CD8-positive, alpha-beta memory T cell (primary cell): ENCODE data around the gene C3orf20. TPM values are rescaled to one million over a fixed set of nuclear protein-coding genes. Genes with fewer than 3 reads are reported as not detected.

Experiments
- CTCF ChIA-PET: fragments of 350-600 bp; sonication (Branson Sonifier 250); formaldehyde crosslinking; loops from one replicate; lab custom pipeline; 2021; ENCODE audit warnings: antibody characterized with exemption; lab: Charles Lee
- POLR2A ChIA-PET: fragments of 350-600 bp; sonication (Branson Sonifier 250); formaldehyde crosslinking; loops from one replicate; lab custom pipeline; 2021; ENCODE audit warnings: antibody characterized with exemption; lab: Charles Lee
- DNase-seq, 5 donors: peaks; one replicate each; pipeline versions ENCODE4 v3.0.0 to v3.0.0-alpha.2; 2020 to 2022; ENCODE audit warnings: mixed read lengths in 1 of 5
- H3K27ac ChIP-seq: one replicate; pipeline ENCODE4 v1.7.0; 2013; ENCODE audit warnings: low read depth, mild to moderate bottlenecking, low read length, moderate library complexity
- H3K27me3 ChIP-seq: 2 replicates; pipeline ENCODE4 v1.7.0; 2013; ENCODE audit warnings: low read length, mild to moderate bottlenecking; ENCODE audit not compliant: insufficient read depth, poor library complexity, severe bottlenecking
- H3K36me3 ChIP-seq: 2 replicates; pipeline ENCODE4 v1.7.0; 2013; ENCODE audit warnings: mild to moderate bottlenecking, low read length, moderate library complexity; ENCODE audit not compliant: insufficient read depth
- H3K4me1 ChIP-seq: 2 replicates; pipeline ENCODE4 v1.7.0; 2013; ENCODE audit warnings: mild to moderate bottlenecking, low read length, moderate library complexity; ENCODE audit not compliant: insufficient read depth
- H3K4me3 ChIP-seq: 2 replicates; pipeline ENCODE4 v1.7.0; 2013; ENCODE audit warnings: mild to moderate bottlenecking, low read length
- H3K9me3 ChIP-seq: 2 replicates; pipeline ENCODE4 v1.7.0; 2013; ENCODE audit warnings: mild to moderate bottlenecking, low read length
- H3K27ac Mint-ChIP-seq, 8 donors: one replicate each; pipeline ENCODE4 v1.8.0; 2020 to 2021; ENCODE audit warnings: mixed read lengths in 8 of 8, mild to moderate bottlenecking in 6 of 8, inconsistent platforms in 3 of 8, moderate library complexity in 3 of 8
- H3K27me3 Mint-ChIP-seq, 2 donors: one replicate each; pipeline ENCODE4 v1.8.0; 2020 to 2021; ENCODE audit warnings: mixed read lengths in 2 of 2, mild to moderate bottlenecking in 1 of 2, moderate library complexity in 1 of 2
- H3K36me3 Mint-ChIP-seq, 3 donors: one replicate each; pipeline ENCODE4 v1.8.0; 2020 to 2021; ENCODE audit warnings: mixed read lengths in 3 of 3, inconsistent platforms in 1 of 3, mild to moderate bottlenecking in 1 of 3
- H3K4me1 Mint-ChIP-seq, 3 donors: one replicate each; pipeline ENCODE4 v1.8.0; 2020 to 2021; ENCODE audit warnings: mixed read lengths in 3 of 3, inconsistent platforms in 1 of 3, mild to moderate bottlenecking in 1 of 3
- H3K4me3 Mint-ChIP-seq, 7 donors: one replicate each; pipeline ENCODE4 v1.8.0; 2020 to 2021; ENCODE audit warnings: mixed read lengths in 7 of 7, mild to moderate bottlenecking in 6 of 7, moderate library complexity in 4 of 7, inconsistent platforms in 2 of 7
- H3K9me3 Mint-ChIP-seq, 5 donors: one replicate each; pipeline ENCODE4 v1.8.0; 2020 to 2022; ENCODE audit warnings: mixed read lengths in 5 of 5, mild to moderate bottlenecking in 3 of 5, moderate library complexity in 2 of 5, inconsistent platforms in 1 of 5
- polyA plus RNA-seq: library from polyadenylated mRNA; unstranded; fragments of 300-500 nt; fragmentation: Illumina TruSeq; gene quantifications from one replicate; pipeline ENCODE4 v1.2.3, GENCODE V29; 2021
- total RNA-seq, 2 experiments: library from RNA; stranded (reverse); gene quantifications; one replicate each; pipeline ENCODE4 v1.2.3, GENCODE V29; 2021

Gene C3orf20
- total and polyA plus RNA-seq, 3 experiments from 2014 or later = 0.07 to 0.18 TPM; not detected in 1

DNA sequence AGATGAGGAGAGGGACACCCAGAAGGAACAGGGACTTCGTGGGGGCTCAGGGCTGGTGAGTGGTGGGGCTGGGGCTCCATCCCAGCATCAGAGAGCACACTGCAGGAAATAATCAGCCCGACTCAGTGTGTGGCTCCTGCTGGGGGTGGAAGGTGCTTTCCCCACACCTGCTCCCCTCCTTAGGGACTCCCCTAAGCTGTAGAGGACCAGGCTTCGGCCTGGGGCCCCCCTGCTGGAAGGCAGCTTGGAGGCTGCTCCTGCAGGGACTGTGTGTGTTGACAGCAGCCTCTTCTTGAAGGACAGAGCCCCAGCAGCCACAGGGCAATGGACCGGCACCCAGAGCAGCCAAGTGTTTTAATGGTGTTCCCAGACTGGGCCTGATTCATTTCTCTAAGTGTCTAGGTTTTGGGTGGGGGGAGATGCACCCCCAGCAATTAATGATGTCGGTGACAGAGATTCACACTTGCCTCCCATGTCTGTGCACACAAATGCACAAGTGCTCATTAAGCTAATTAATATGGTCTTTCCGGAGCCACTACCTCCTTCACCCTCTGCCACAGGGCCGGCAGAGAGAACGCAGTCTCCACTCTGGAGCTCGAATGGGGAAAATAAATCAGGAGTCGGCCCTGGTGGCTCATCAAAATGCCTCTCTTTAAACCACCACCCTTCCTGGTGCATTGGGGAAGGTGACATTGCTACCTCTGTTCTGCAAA, 126.9 kb downstream of the C3orf20 start:
- peaks cover 0 to 8% (median 0%) of the 10 kb centered on the region in 3 donors for H3K4me1 Mint-ChIP-seq

GRCh38 chr3:14802381-14802731, 127.4 kb downstream of the C3orf20 start:
- Histone ChIP-seq H3K27me3 (peaks cover 3% of the 10 kb centered on the region), H3K4me1 (no peaks in the 10 kb centered on the region), H3K9me3 (no peaks in the 10 kb centered on the region), H3K4me3 (no peak overlapping the region), H3K36me3 (no peaks in the 10 kb centered on the region), H3K27ac (no peak overlapping the region)
- POLR2A ChIA-PET = no interaction called here
- Mint-ChIP-seq H3K27ac (no peak overlapping the region), H3K36me3 (no peaks in the 10 kb centered on the region), H3K9me3 (no peaks in the 10 kb centered on the region), H3K27me3 (peaks cover 15 to 68% of the 10 kb centered on the region in 2 donors), H3K4me3 (no peak overlapping the region), H3K4me1 (peaks cover 0 to 8% (median 0%) of the 10 kb centered on the region in 3 donors)
- CTCF ChIA-PET = no interaction called here
- DNase-seq = no peak

More for the DNA sequence above, 126.9 kb downstream of the C3orf20 start:
- H3K36me3 ChIP-seq = no peaks in the 10 kb centered on the region
- peaks cover 12 to 66% of the 10 kb centered on the region in 2 donors for H3K27me3 Mint-ChIP-seq
- peaks cover 3% of the 10 kb centered on the region for H3K27me3 ChIP-seq
- POLR2A ChIA-PET = no interaction called here
- H3K4me3 Mint-ChIP-seq = no peak overlapping the region
- H3K9me3 ChIP-seq = no peaks in the 10 kb centered on the region
- no peaks in the 10 kb centered on the region for H3K4me1 ChIP-seq
- CTCF ChIA-PET = no interaction called here
- H3K27ac Mint-ChIP-seq = peak overlapping the region in 1 of 8 donors; percentile 47
- no peak for DNase-seq
- H3K4me3 ChIP-seq = no peak overlapping the region
- no peaks in the 10 kb centered on the region for H3K9me3 Mint-ChIP-seq
- H3K27ac ChIP-seq = no peak overlapping the region
- H3K36me3 Mint-ChIP-seq = no peaks in the 10 kb centered on the region

DNA sequence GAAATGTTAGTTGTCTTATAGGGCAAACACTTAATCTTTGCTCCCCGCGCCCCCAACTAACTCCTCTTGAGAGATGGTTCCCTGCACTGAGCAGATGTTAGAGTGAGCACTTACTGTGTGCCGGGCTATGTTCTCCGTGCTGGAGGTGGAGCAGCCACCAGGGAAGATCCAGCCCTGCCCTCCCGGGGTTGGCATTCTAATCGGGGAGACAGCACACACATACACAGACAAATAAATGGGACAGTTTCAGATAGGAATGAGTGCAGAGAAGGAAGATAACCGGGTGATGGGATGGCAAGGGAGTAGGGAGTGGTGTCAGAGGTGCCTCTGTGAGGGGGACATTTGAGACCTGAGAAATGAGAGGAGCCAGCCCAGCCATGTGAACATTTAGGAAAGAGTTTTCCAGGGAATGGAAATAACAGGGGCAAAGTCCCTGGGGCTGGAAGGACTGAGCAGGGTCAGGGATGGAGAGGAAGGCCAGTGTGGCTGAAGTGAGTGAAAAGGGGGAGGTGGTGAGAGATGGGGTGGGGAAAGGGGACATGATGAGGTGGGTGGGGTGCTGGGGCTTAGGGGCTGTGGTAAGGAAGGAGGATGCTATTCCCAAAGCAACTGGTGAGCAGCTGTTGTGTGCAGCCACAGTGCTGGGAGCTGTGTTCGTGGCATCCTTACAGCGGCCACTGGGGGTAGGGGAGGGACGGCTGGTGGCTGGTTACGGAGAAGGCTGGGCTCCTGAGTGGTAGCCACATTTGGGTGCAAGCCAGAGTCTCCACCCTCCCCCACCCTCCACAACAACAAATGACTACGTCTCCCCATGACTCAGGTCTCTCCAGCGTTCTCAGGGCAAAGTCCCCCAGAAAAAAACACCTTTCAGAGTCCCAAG, 128.4 kb downstream of the C3orf20 start:
- Histone ChIP-seq H3K36me3 (no peaks in the 10 kb centered on the region), H3K9me3 (no peaks in the 10 kb centered on the region), H3K4me1 (no peaks in the 10 kb centered on the region), H3K27ac (no peak overlapping the region), H3K27me3 (peaks cover 3% of the 10 kb centered on the region), H3K4me3 (no peak overlapping the region)
- H3K4me1 Mint-ChIP-seq = peaks cover 0 to 8% (median 0%) of the 10 kb centered on the region in 3 donors
- H3K4me3 Mint-ChIP-seq = no peak overlapping the region
- H3K9me3 Mint-ChIP-seq = no peaks in the 10 kb centered on the region
- POLR2A ChIA-PET = no interaction called here
- peaks cover 15 to 67% of the 10 kb centered on the region in 2 donors for H3K27me3 Mint-ChIP-seq
- CTCF ChIA-PET = no interaction called here
- no peaks in the 10 kb centered on the region for H3K36me3 Mint-ChIP-seq
- no peak for DNase-seq
- peak overlapping the region in 1 of 8 donors; percentile 18 for H3K27ac Mint-ChIP-seq

DNA sequence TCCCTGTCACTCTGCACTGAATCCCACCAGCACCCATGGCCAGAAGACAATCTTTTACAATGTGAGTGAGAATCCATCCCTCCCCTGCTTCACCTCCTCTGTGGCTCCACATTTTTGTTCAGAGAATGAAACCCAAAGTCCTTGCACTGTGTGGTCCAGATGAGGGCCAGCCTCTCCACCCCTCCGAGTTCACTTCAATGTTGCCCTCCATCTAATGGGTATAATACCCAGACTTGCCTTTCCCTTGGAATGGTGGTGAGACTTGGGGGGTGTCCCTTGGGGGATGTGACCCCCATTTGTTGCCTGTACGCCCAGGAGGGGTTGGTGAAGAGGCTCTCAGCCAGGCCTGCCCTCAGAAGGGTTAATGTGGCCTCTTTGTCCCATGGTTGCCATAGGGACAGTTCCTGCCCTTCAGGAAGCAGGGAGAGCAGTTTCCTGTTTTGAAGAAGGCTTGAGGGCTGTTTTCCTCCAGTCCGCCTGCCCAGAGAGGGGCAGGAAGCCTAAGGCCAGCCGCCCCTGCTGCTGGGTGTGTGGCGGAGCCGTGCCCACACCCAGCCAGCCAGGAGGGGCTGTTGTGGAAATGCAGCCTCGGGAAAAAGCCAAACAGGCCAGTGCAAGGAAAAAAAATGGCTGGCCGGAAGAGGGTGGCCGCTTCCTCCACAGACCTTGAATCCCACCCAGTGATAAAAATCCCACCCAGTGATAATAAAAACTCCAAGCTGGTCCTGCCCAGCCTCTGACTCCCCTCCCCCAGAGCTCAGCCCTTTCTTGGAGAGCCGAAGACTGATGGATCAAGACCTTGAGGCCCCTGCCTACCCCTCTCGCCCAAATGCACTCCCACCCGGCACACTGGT, 129.3 kb downstream of the C3orf20 start:
- H3K36me3 Mint-ChIP-seq = peaks cover 0 to 1% (median 0%) of the 10 kb centered on the region in 3 donors
- H3K9me3 Mint-ChIP-seq = no peaks in the 10 kb centered on the region
- Histone ChIP-seq H3K4me3 (no peak overlapping the region), H3K36me3 (no peaks in the 10 kb centered on the region), H3K27ac (no peak overlapping the region), H3K9me3 (no peaks in the 10 kb centered on the region), H3K4me1 (no peaks in the 10 kb centered on the region), H3K27me3 (peaks cover 3% of the 10 kb centered on the region)
- CTCF ChIA-PET = no interaction called here
- peaks cover 18 to 70% of the 10 kb centered on the region in 2 donors for H3K27me3 Mint-ChIP-seq
- POLR2A ChIA-PET = no interaction called here
- H3K4me1 Mint-ChIP-seq = peaks cover 0 to 8% (median 0%) of the 10 kb centered on the region in 3 donors
- peak overlapping the region in 1 of 8 donors; percentile 18 for H3K27ac Mint-ChIP-seq
- no peak for DNase-seq
- H3K4me3 Mint-ChIP-seq = no peak overlapping the region

DNA sequence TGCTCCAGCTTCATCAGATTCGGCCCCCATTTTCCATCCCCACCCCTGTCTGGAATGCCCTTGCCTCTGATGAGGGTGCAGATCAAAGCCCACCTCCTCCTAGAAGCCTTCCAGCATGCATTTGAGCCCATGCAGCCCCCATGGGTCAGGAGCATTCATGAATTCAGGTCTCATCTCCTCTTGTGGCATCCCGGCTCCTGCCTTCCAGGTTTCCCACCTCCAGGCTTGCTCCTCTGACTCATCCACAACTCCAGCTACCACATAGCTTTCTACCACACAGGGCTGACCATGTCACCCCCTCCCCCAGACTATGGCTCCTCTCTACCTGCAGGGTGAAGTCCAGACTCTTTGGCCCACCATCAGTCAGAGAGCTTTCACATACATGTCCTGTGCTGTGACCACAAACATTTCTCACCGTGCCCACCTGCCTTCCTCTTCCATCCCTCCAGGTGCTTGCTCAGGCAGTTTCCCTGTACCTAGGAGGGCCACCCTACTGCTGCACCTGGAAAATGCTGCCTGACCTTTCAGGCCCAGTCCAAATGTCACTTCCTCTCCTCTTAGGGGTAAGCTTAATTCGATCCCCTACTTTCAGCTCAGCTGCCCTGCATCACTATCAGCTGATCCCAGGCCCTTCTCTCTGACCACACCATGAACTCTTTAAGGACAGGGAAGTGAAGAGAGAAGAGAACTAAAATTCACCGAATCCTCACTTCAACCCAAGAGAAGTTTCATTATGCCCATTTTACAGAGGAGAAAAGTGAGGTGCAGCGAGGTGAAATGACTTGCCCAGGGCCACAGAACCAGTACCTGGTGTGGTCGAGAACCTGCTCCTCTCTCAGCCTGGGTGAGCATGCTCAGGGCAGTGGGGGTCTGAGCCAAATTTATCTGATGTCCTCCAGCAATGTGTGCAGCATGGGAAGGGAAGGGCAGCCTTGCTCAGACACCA, 130.2 kb downstream of the C3orf20 start:
- POLR2A ChIA-PET = no interaction called here
- H3K9me3 Mint-ChIP-seq = no peaks in the 10 kb centered on the region
- H3K36me3 Mint-ChIP-seq = peaks cover 0 to 1% (median 0%) of the 10 kb centered on the region in 3 donors
- Histone ChIP-seq H3K36me3 (no peaks in the 10 kb centered on the region), H3K9me3 (no peaks in the 10 kb centered on the region), H3K27me3 (peaks cover 3% of the 10 kb centered on the region), H3K4me1 (no peaks in the 10 kb centered on the region), H3K27ac (no peak overlapping the region), H3K4me3 (no peak overlapping the region)
- CTCF ChIA-PET = no interaction called here
- no peak overlapping the region for H3K27ac Mint-ChIP-seq
- peaks cover 18 to 69% of the 10 kb centered on the region in 2 donors for H3K27me3 Mint-ChIP-seq
- H3K4me3 Mint-ChIP-seq = no peak overlapping the region
- peaks cover 0 to 8% (median 0%) of the 10 kb centered on the region in 3 donors for H3K4me1 Mint-ChIP-seq
- DNase-seq = no peak

DNA sequence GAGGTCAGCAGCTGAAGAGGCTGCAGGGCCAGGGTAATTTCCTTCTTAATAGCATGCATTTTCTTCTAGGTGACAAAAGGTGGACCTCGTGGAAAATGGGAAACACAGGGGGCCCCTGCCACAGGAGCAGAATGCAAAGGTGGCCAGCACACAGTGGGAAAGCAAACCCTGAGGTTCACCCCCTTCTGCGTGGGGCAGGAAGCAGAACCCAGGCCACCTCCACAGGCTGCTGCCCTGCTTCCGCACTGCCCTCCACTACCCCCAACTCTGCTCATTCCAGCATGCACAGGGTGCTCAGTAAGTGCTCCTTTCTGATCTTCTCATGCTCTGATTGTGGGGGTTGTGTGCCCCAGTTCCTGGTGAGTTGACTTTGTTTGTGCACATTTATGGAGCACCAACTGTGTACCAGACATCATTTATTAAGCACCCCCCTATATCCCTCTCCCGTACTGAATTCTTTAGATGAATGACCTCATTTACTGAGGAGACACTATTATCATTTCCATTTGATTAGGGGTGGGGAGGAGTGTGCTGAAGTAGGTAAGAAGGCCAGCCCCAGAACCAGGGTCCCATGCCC, 131.1 kb downstream of the C3orf20 start:
- POLR2A ChIA-PET = no interaction called here
- no peak overlapping the region for H3K4me3 ChIP-seq
- H3K4me3 Mint-ChIP-seq = no peak overlapping the region
- H3K27me3 Mint-ChIP-seq = peaks cover 16 to 67% of the 10 kb centered on the region in 2 donors
- CTCF ChIA-PET = interaction anchor here (0.9 to 1.1 kb wide), 2 partner anchors 29 to 115 kb away, joined by 3 read pairs; no protein-coding TSS in a partner anchor
- no peak overlapping the region for H3K27ac Mint-ChIP-seq
- H3K27me3 ChIP-seq = peaks cover 3% of the 10 kb centered on the region
- no peak for DNase-seq
- H3K9me3 Mint-ChIP-seq = no peaks in the 10 kb centered on the region
- no peaks in the 10 kb centered on the region for H3K4me1 ChIP-seq
- peaks cover 0 to 1% (median 0%) of the 10 kb centered on the region in 3 donors for H3K36me3 Mint-ChIP-seq
- H3K4me1 Mint-ChIP-seq = peaks cover 0 to 9% (median under 1%) of the 10 kb centered on the region in 3 donors
- H3K9me3 ChIP-seq = no peaks in the 10 kb centered on the region
- no peak overlapping the region for H3K27ac ChIP-seq
- no peaks in the 10 kb centered on the region for H3K36me3 ChIP-seq
